Amniotic epithelial cell (primary cell): ENCODE results near the gene KDM7A.
A peak's percentile ranks its signal among the peaks of the same experiment; 100 is the strongest.

Source experiments
- DNase-seq: peaks from one replicate; pipeline ENCODE4 v3.0.0-alpha.2; 2010; ENCODE audit warnings: low read depth

The KDM7A gene, protein sequence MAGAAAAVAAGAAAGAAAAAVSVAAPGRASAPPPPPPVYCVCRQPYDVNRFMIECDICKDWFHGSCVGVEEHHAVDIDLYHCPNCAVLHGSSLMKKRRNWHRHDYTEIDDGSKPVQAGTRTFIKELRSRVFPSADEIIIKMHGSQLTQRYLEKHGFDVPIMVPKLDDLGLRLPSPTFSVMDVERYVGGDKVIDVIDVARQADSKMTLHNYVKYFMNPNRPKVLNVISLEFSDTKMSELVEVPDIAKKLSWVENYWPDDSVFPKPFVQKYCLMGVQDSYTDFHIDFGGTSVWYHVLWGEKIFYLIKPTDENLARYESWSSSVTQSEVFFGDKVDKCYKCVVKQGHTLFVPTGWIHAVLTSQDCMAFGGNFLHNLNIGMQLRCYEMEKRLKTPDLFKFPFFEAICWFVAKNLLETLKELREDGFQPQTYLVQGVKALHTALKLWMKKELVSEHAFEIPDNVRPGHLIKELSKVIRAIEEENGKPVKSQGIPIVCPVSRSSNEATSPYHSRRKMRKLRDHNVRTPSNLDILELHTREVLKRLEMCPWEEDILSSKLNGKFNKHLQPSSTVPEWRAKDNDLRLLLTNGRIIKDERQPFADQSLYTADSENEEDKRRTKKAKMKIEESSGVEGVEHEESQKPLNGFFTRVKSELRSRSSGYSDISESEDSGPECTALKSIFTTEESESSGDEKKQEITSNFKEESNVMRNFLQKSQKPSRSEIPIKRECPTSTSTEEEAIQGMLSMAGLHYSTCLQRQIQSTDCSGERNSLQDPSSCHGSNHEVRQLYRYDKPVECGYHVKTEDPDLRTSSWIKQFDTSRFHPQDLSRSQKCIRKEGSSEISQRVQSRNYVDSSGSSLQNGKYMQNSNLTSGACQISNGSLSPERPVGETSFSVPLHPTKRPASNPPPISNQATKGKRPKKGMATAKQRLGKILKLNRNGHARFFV

GRCh38 chr7:140176811-140177702, at the start of gene KDM7A:
TSS of gene KDM7A (minus strand) at chr7:140176983. CDS start at chr7:140176937, 46 bp downstream.
- peak; percentile 83 for DNase-seq

DNA sequence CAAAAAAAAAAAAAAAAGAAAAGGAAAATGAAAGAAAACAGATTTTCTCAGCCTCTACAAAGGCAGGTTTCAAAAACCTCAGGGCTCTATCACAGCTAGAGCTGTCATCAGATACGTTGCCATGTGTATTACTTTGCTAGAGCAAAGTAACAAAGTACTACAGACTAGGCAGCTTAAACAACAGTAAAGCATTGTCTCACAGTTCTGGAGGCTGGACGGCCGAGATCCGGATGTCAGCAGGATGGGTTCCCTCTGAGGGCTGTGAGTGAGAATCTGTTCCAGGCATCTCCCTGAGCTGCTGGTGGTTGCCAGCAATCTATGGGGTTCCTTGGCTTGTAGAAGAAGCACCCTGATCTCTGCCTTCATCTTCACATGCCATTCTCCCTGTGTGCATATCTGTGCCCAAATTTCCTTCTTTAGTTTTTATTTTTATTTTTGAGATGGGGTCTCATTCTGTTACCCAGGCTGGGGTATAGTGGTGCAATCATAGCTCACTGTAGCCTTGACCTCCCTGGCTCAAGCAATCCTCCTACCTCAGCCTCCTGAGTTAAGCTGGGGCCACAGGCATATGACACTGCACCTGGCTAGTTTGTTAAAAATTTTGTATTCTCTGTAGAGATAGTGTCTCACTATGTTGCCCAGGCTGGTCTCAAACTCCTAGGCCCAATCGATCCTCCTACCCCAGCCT, 48.9 kb upstream of the KDM7A start:
- no peak for DNase-seq

DNA sequence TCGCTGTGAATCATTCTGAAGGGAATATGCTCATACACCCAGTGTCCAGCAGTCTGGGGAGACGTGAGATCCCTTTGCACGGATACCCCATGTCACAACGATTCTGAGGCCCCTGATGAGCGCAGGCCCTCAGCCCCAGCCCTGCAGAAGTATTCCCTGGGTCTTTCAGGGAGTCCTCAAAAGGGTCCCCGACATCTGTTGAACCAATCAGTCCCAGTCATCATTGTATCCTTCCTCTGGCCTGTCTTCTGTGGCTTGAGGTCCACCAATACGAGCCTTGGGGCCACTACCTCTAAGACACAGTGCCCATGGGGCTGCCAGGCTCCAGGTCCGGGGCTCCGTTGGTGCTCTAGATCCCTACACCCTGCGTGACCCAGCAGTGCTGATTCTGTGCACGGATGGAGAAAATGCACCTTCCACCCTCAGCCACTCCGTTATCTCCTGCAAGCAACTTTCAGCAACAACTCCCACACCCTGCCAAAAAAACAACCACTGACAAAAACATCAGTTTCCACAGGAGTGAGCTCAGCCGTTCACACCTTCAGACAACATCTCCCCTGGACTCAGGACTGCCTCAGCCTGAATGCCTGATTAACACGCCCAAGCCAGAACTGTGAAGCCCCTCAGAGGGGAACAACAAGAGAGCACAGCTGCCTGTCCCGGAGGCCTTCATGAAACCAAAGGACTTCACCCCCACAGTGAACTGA, 46.9 kb upstream of the KDM7A start:
- DNase-seq = no peak

- DNase-seq = no peak
Observed at GRCh38 chr7:140222814-140223213, 46.0 kb upstream of the KDM7A start.

GRCh38 chr7:140219672-140220524, 43.1 kb upstream of the KDM7A start:
- no peak for DNase-seq

- no peak for DNase-seq
Observed at GRCh38 chr7:140218656-140219055, 41.9 kb upstream of the KDM7A start.

GRCh38 chr7:140217750-140218501, 41.1 kb upstream of the KDM7A start:
- DNase-seq = no peak

- no peak for DNase-seq
Observed at GRCh38 chr7:140215281-140215680, 38.5 kb upstream of the KDM7A start.

DNA sequence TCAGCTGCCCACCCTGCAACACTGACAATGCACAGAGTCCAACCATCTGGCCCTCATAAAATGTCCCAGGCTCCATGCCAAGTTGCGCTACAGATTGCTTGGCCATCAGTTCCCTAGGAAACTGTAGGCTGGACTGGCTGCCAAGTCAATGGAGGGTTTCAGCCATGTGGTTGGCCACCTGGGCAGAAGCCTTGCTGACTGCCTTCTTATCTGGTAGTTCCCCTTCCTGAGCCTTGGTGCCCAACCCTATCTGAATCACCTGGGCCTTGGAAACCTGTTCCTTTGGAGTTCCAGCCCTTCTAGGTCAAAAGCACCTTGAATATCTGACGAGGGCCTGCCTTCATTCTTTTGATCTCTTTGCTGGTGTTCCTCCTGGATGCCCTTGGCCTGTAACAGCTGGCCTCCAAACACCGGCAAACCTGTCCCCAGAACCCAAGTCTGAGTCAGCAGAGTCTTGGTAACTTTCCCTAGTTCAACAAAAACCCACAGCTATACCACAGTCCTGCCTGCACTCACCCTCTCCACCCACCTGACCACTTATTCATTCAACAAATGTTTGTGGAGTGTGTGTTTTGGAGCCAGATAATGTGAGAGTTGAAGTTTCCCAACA, 37.4 kb upstream of the KDM7A start:
- DNase-seq = peak; percentile 6

DNA sequence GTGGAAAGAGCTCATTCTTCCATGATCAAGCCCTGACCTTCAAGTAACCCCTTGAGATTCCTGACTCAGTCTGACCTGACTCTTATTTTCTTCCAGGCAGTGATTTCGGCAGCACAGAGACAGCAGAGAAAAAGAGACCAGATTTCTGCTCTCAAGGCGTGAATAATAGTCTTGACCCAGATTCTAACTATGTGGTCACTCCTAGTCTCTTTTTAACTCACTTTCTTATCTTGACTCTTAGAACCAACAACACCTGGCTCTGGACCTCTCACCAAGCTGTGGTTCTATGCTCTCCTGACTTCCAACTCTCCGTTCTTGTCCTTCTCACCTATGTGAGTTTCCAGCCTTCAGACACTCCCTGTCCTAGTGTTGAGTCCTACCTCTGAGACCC, 36.9 kb upstream of the KDM7A start:
- DNase-seq = peak; percentile 14

DNA sequence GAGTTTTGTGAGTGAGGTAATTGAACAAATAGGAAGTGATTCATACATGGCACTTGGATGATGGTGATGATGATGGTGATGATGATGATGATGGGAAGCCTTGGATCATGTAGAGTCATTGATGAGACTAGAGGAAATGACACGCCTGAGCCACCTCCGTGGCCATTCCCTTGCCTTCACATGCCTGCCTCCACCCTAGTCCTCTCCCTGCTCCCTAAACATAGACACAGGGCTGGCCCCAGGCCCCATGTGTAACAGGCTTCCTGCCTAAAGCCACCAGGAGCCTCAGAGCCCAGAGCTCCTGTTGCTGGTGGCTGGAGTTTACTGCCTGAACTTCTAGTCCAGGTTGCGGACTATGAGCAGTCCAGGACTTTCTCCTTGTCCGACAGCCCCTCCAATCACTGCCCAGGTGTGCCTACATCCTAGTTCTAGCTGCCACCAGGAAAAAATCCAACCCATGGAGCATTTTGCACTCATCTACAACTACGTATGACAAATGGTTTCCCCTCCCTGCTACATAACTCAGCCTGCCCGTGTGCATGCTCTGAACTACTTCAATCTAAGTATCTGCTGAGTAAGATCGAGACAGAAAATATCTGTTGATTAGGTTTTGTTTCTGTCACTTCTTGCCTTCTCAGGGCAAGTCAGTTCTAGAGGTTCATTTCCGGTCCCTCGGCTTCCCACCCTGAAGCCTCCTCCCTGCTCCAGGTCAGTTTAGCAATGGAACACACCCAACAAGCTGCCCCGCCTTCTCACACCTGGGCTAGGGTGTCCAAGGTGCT, 35.5 kb upstream of the KDM7A start:
- no peak for DNase-seq

DNA sequence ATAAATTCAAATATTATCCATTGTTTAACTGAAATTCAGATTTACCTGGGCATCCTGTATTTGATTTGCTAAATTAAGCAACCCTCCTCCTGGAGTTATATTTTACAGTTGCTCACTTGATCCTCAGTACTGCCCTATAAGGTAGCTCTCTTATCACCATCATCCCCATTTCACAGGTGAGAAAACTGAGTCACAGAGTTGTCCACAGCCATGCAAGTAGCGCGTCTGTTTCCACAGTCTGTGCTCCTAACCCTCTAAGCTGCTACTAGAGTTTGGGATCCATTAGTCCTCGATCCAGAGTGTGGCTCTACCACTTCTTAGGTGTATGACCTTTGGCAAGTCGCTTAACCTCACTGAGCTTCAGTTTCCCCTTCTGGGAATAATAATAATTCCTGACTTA, 34.9 kb upstream of the KDM7A start:
- no peak for DNase-seq

DNA sequence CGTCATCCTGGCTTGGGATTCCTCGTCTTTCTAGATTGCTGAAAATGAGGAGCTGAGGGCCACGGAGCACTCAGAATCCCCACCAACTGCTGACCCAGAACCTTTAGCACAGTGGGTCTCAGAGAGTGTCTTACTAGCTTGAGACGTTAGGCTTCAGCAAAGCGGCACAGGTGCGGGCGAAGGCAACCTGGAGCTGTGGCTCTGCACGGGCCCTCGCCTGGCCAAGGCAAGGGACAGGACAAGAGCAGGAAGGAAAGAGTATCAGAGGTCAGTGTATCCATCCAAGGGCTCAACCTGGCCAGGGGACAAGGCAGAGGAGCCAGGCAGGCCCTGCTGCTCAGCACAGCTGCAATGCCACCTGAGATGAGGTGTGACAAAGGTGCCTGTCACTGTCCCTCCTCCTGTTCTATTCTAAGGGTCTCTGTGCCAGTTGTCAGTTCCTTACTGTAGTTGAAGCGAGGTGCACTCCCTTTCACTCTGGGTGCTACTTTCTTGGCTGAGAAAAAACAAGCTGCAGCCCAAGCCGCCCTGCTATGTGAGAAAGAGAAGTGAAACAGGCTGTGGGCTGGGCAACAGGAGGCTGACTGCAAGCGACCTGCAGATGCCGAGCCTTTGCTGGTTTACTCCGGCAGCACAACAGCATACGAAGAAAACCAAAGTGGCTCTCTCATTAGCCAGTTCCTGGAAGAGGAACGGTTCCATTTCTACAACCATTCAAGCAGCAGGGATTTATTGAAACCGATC, 33.3 kb upstream of the KDM7A start:
- DNase-seq = no peak

- DNase-seq = no peak
Observed at GRCh38 chr7:140206616-140207389, 30.0 kb upstream of the KDM7A start.

DNA sequence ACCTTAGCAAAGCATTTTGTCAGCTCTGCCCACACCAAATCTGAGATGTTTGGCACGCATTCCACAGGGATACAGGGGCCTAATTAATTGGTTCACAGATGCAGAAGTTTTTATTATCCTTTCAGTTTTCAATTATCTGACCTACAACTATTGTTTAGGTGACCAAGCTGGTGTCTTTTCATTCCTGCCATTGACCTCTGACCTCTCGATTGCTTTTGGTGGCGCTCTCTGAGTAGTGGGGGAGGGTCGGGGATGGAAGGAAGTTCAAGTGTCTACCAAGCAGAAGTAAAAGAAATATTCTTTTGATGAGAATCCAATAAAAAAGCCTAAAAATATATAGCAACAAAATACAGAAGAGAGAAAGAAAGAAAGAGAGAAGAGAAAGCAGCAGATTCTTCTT, 28.8 kb upstream of the KDM7A start:
- no peak for DNase-seq

DNA sequence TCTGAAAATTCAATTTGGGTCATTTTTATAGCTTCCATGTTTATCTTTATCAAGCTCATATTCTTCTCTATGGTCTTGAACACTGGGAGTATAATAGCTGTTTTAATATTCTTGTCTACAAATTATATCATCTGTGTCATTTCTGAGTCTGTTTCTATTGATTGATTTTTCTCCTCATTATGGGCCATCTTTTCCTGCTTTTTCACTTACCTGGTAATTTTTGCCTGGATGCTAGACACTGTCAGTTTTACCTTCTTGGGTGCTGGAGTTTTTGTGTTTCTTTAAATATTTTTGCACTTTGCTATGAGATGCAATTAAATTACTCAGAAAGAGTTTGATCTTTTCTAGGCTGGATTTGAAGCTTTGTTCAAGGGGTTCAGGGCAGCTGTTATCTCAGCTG, 26.8 kb upstream of the KDM7A start:
- DNase-seq = no peak
